HG02943 (cell line): ENCODE results near the gene ENTPD2.

Experiments used
- ATAC-seq: cut with Tn5 transposase; IDR thresholded peaks from one replicate; pipeline ENCODE4 v1.9.1; 2021; ENCODE audit warnings: mild to moderate bottlenecking, low read depth, moderate library complexity; ENCODE audit not compliant: unreplicated experiment

Gene ENTPD2

DNA sequence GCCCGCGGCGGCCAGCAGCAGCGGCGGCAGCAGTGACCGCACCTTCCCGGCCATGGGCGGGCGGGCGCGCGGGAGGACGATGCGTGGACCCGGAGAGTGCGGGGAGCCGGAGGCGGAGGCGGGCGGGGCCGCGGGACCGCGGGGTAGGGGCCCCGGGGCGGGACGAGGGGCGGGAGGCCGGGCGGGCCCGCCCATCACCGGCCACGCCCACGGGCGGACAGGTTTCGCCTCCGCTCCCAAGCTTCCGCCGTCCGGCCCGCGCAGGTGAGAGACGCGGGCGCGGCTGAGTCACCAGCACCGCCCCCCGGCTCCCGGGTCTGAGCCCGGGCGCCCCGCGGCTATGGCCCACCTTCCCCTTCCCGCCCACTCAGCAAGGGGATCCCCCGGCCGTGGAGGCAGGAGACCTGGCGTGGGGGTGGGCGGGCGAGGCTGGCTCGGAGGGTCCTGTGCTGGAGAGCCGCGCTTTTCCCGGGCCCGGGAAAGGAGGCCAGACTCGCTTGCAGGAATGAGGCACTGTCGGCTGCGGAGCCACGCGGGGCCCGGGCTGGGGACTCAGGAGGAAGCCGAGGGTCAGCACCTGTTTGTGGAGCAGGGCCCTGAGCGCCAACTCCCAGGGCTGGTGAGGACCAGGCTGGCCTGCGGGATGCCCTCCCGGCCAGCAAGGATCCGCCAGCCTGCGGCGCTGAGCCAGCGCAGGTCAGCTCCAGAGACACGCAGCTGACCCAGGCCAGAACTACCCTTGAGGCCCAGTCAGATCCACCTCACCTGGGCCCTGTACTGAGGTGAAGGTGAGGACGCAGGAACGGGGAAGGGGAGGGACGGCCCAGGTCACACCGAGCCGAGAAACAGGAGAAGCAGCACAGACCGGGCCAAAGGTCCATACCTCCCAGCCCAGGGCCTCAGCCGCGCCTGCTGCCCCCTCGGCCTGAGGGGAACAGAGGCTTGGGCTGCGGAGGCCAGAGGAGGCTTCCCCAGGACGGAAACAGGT, at the start of gene ENTPD2:
Gene ENTPD2, minus strand, starts transcription at position 118 of the 988 bp plus-strand sequence. Its CDS starts 64 bp downstream, at position 54.
- no peak for ATAC-seq

DNA sequence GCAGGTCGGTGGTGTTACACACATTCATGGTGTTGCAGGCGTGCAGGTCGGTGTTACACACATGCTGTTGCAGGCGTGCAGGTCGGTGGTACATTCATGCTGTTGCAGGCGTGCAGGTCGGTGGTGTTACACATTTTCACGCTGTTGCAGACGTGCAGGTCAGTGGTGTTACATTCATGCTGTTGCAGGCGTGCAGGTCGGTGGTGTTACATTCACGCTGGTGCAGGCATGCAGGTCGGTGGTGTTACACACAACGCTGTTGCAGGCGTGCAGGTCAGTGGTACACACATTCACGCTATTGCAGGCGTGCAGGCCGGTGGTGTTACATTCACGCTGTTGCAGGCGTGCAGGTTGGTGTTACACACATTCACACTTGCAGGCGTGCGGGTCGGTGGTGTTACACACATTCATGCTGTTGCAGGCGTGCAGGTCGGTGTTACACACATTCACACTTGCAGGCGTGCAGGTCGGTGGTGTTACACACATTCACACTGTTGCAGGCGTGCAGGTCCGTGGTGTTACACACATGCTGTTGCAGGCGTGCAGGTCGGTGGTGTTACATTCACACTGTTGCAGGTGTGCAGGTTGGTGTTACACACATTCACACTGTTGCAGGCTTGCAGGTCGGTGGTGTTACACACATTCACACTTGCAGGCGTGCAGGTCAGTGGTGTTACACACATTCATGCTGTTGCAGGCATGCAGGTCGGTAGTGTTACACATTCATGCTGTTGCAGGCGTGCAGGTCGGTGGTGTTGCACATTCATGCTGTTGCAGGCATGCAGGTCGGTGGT, 49.5 kb upstream of the ENTPD2 start:
- ATAC-seq, result no peak

DNA sequence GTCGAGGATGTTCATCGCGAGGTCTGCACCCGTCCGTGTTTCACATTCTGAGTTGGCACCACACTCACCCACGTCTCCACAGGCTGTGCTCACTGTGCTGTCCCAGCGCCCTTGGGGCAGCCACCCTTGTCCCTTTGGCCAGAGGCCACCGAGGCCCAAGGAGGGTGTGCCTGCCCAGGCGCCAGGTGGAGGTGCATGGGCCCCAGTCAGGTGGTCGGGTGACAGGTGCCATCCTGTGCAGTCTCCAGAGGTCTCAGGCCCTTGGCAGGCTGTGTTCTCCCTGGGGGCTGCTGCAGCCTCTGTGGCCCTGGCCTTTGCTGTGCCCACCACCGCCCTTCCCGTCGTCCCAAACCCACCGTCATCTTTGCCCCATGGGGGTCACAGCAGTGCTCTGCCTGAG, 45.4 kb upstream of the ENTPD2 start:
- no peak for ATAC-seq

GRCh38 chr9:137097761-137098462, 44.1 kb upstream of the ENTPD2 start:
- no peak for ATAC-seq

DNA sequence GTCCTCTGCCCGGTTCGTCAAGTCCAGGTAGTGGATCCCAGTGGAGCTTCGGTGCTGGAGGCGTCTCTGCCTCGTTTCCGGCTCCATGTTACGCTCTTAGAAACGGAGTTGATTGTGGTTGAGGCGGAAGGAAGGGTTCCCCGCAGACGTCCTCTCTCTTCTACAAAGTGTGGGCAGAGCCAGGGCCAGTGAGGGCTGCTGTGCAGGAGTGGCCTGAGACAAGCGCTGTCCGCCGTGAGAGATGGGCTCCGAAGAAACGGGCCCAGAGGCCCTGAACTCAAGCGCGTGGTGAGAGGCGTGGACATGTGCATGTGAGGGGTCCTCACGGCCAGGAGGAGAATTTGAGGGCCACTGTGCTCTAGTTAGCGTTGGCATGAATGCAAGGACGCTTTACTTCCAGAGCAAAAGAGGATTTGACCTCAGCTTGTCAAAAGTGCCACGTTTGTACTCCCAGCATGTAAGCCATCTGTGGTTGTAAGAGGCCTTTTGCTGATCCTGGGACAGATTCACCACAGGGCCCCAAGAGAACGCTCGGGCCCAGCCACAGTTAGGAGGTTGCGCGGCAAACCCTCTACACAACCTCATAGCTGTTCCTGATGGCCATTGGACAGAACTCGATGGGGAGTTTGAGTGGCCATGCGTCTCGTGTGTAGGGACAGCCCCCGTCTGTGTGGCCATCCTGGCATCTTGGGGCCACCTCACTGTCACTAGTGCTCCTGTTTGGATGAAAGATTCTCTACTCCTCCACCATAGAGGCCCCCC, 43.1 kb upstream of the ENTPD2 start:
- ATAC-seq, result no peak

DNA sequence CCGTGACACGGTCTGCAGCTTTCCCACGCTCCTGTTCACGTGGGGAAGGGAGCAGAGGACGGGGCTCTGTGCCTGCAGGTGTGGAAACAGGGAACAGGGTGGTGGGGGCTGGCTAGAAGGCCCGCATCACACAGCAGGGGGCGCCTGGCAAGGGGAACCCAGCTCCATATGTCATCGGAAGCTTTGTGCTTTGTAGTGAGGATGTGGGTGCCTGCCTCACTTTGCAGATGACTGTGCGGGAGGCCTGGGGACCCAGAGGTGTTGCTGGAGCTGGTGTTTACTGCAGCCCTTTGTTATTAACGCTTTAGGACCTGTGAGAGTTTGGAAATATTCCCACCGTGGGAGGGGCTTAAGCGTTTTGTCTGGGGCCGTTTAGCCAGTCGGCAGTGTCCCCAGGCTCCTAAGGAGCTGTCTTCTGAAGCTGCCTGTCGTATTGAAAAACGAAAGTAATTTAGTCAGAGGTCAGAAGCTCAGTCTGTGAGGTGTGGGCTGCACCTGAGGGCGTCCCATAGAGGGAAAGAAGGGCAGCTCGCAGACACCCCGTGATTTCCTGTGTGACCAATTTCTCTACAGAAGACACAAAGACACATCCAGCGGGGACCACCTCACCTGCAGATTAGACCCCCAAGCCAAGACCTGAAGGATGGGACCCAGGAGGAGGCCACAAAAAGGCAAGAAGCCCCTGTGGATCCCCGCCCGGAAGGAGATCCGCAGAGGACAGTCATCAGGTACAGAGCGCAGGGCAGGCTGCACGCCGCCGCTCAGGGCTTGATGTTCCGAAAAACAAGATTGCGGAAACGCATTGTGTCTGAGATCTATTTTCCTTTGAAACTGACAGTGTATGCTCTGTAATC, 42.0 kb upstream of the ENTPD2 start:
- ATAC-seq, result peak; percentile 71

- no peak for ATAC-seq
These were observed 35.5 kb upstream of the ENTPD2 start for GRCh38 chr9:137089232-137089947.

- ATAC-seq, result no peak
These were observed 34.3 kb upstream of the ENTPD2 start for GRCh38 chr9:137088121-137088520.

DNA sequence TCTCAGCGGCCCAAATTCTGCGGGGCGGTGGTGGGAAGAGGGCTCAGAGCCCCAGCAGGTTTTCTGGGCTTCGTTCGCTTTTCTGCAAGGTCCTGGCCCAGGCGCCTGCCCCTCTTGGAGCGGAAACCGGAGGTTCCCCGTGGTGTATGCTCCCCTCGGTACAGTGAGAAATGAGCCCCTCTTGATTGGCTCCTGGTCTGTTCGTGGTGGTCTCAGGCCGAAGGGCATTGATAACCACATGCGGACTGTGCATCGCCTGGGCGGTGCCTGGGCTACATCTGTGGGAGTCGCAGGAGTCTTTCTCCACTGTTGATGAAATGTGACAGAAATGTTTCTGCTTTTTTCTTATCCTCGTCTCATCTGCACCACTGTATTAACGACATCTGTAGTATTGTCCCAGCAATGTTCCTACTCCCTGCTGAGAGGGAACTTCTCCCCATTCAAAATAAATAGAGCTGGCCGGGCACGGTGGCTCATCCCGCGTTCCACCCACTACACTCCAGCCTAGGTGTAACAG, 33.6 kb upstream of the ENTPD2 start:
- ATAC-seq, result no peak

DNA sequence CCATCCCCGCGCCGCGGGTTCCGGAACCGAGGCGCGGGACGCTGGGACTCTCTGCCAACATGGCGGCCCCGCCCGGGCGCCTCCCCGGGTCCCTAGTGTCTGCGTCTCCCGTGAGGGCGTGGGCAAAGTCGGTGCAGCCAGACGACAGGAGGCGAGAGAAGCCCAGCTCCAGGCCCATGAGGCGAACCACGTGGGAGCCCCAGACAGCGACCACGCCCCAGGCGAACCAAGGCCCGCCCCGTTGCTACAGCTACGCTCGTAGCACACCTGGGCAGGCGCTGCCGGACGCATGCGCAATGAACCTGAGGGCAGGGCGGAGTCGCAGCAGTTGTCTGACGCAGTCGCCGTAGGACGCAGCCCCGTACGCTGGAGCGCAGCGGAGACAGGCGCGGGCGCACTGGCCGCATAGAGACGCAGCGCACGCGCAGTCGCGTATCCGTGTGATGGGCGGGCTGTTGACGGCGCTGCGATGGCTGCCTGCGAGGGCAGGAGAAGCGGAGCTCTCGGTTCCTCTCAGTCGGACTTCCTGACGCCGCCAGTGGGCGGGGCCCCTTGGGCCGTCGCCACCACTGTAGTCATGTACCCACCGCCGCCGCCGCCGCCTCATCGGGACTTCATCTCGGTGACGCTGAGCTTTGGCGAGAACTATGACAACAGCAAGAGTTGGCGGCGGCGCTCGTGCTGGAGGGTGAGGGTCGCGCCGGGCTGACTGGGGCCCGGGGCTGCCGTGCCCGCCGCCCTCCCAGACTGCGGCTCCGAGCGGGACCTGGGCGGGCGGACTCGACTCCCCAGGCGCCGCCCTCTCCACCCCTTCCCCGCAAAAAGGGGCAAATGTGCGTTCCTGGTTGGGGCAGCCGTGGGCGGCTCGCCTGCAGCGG, 32.9 kb upstream of the ENTPD2 start, which contains the start of gene MAN1B1:
Gene MAN1B1, plus strand, starts transcription at position 455 of the 878 bp plus-strand sequence. Its CDS starts 15 bp downstream, at position 470.
- ATAC-seq, result peak; percentile 77

DNA sequence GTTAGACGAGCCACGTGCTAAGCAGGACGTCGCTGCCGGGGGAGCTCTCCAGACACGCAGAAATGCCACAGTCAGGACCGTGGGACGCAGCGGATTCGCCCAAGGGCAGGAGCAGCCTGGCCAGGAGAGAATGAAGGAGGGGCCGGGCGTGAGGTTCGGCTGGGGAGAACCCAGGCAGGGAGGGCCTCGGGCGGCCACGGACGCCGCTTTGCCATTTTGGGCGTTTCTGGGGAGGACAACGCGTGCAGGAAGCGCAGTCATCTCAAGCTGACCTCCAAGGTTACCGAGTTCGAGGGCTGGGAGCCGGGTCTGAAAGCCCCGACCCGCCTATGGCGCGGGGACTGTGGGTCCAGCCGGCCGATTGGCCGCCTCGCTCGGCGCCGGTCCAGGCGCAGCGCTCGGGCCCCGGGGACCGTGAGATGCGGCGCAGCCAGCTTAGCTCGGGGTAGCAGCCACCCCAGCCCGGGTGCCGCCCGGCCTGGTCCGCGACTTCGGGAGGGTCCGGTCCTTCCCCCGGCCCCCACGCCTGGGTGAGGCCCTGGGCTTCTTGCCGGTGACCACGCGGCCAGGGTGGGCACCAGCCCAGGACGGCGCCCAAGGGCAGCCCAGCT, 32.2 kb upstream of the ENTPD2 start:
- peak; percentile 19 for ATAC-seq

GRCh38 chr9:137084526-137084925, 30.7 kb upstream of the ENTPD2 start:
- no peak for ATAC-seq

DNA sequence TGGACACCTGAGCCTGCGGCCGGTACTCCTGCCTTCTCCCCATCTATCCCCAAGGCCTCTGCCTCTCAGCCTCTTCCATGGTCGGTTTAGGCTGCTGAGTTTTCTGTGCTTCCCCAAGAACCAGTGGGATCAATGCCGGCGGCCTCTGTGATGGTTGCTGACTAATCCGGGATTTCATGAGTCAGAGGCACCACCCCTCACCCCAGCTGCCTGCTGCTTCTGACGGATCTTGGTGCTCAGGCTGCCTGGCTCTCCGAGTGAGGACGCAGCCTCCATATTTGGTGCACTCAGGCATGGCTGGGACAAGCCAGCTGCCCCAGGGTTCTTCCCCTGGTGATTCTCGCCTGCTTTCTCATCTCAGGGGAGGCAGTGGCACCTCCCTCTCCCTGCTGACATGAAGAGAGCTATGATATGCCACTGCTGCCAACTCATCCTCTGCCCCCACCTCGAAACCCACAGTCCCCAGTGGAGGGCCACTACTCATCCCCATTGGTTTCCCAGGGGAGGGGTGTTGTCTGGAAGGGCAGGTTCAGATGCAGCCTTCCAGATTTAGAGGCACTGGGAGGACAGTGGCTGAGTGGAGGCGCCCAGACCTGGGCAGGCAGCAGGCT, 29.6 kb upstream of the ENTPD2 start:
- ATAC-seq, result no peak

DNA sequence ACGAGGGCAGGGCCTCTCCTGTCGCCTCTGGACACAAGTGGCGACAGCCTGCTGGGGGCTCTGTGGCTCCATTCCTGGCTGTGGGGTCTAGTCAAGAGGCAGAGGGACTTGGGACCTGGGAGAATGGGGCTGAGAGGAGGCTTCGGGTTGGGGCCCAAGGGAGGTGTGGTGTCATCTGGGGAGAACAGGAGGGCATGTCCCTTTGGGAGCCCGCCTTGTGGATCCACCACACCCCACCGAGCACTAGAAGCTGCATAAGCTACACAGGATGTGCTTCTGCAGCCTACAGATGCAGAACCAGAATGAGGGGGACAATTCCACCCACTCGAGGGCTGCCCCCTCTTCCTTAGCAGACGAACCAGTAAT, 29.0 kb upstream of the ENTPD2 start:
- ATAC-seq, result no peak

- ATAC-seq, result no peak
These were observed 28.5 kb upstream of the ENTPD2 start for GRCh38 chr9:137082222-137082924.
